Epithelial cell of proximal tubule (primary cell): Measurements from ENCODE around the gene MCF2L. TPM values are rescaled to one million over a fixed set of nuclear protein-coding genes. Genes with fewer than 3 reads are reported as not detected.

Experiments used
- DNase-seq: peaks from one replicate; pipeline ENCODE4 v3.0.0-alpha.2; 2011; ENCODE audit warnings: low read depth
- H3K4me3 ChIP-seq: 2 replicates; pipeline ENCODE4 v1.5.1; 2011; ENCODE audit warnings: low read depth, mild to moderate bottlenecking, low read length
- total RNA-seq: library from RNA; depleted of rRNA; stranded (reverse); fragments of >200 nt; gene quantifications from 2 replicates; pipeline ENCODE4 v1.2.3, GENCODE V29; 2015
- TF ChIP-seq, protein P1 (sequence below): conservative IDR thresholded peaks from 2 replicates; pipeline ENCODE4 v1.5.1; 2012; ENCODE audit warnings: low read depth, mild to moderate bottlenecking, low read length

The MCF2L gene
- total RNA-seq, 1 donor from 2014 or later, result 10.8 TPM

DNA sequence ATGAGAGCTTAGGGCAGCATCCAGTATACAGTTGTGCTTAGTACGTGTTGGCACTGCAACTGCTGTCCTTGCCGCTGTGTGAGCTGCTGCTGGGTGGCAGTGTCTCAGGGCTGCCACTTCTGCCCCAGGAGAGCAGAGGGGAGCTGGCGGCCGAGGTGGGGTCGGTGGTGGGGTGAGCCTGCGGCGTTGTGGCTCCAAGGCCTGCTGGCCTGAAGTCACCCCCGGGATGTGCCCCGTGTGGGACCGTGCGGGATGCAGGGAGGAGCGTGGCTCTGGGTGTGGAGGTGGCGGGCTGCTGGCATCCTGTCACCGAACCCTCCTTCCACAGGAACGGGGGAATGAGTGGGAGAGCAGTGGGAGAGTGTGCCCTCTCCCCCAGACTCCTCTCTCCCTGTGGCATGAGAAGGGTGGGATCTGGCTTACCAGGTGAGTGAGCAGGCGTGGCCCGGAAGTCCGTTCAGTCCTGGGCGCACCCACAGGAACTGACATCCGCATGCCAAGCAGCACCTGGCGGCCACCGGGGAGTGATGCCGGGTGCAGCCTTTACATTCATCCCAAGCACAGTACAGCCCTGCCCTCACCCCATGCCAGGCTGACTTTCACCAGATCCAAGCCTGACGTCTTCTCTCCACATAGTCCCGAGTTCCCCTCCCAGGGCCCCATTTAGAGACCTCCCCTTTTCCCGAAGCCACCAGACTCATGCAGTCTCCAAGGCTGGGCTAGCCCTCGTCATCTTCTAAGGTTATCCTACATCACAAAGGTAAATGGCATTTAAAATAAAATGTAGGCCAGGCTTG is 26.6 kb downstream of the MCF2L start:
- no peak for DNase-seq
- H3K4me3 ChIP-seq, result no peak overlapping the region
- TF ChIP-seq, protein P1, sequence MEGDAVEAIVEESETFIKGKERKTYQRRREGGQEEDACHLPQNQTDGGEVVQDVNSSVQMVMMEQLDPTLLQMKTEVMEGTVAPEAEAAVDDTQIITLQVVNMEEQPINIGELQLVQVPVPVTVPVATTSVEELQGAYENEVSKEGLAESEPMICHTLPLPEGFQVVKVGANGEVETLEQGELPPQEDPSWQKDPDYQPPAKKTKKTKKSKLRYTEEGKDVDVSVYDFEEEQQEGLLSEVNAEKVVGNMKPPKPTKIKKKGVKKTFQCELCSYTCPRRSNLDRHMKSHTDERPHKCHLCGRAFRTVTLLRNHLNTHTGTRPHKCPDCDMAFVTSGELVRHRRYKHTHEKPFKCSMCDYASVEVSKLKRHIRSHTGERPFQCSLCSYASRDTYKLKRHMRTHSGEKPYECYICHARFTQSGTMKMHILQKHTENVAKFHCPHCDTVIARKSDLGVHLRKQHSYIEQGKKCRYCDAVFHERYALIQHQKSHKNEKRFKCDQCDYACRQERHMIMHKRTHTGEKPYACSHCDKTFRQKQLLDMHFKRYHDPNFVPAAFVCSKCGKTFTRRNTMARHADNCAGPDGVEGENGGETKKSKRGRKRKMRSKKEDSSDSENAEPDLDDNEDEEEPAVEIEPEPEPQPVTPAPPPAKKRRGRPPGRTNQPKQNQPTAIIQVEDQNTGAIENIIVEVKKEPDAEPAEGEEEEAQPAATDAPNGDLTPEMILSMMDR, result no peak

DNA sequence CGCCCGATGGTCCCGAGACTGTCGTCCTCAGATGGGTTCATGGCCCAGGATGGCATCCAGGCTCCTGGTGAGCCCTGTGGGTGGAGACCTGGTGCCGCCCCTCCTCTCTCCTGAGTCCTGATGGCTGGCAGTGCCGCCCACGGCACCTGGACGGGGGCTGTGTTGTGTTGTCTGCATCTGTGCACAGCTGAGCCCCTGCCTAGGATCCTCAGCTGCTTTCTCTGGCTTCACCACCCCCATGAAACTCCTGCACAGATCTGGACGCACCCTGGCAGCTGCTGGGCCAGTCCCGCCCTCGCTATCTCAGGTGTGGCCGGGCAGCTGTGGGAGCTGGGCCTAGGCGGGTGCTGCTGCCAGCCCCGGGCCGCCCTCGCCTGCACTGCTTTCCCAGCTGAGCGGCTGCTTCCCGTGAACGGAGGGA is 27.7 kb downstream of the MCF2L start:
- DNase-seq, result no peak
- no peak overlapping the region for H3K4me3 ChIP-seq
- TF ChIP-seq, protein P1, result no peak

DNA sequence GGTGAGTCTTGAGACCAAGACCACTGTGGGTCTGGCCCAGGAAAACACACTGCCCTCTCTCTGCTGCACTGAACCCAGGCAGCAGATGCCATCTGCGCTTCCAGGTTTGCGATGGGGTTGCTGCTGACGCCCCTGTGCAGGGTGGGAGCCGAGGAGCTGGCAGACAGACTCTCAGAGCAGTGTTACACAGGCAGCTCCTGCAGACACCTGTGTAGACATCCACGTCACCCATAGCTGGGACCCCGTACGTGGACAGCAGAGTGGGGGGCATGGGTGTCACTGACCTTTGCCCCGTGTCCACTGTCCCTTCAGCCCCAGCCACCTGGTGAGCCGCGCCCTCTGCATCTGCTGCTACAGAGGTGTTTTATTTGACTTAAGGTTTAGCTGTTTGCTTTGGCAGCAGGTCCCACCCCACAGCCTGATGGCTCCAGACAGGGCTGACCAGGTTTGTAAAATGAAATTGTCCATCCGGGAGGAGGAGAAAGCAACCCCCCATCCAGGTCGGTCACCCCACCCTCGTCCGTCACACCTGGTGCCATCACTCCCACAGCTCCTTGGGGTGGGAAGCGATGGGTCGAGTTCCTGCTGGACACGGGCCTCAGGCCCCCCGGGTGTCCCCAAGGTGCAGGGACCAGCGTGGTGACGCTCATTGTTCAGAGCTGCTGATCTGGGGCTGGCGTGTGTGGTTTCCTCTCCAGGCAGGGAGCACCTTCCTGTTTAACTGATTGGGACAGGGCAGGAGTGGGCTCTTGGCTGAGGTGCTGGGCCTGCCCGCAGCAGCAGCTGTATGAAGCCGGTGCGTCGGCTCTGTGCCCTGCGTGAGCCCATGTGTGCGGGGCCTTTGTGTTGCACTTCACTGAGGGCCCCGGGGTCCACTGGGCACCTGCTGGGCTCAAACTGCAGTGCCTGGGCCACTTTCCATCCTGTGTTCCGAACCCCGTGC is 28.4 kb downstream of the MCF2L start:
- TF ChIP-seq, protein P1, result no peak
- DNase-seq, result no peak
- H3K4me3 ChIP-seq, result no peak overlapping the region

DNA sequence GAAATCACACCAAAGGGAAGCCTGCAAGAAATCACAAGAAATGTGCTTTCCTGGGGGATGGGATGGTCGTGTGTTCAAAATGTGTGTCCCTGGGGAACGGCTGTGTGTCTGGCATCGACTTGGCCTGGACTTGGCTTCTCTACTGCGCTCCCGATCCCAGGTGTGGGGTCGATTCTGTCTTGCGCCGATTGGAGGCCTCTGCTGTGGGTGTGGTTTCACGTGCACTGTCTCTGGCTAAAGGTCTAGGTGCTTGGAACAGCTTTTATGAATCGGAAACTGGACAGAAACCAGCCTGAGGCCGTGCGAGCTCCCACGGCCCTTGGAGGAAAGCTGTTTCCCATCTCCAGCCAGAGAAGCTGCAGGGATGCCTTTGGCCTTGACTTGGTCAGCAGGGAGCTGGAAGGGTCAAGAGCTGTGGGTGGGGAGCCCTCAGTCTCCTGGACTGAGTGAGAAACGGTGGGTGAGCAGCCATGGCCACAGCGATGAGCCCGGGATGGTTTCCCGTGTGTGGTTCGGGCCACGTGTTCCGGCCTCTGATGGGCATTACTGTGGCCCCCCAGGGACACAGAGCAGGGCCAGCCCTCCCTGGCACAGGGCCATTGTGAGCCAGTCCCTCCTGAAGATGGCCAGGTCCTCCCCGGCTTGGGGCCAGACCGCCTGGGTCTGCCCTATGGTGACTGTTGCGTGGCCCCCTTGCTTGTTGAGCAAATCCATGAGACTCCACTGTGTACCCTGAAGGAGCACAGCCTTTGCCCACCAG is 29.7 kb downstream of the MCF2L start:
- no peak overlapping the region for H3K4me3 ChIP-seq
- no peak for DNase-seq
- TF ChIP-seq, protein P1, result no peak

DNA sequence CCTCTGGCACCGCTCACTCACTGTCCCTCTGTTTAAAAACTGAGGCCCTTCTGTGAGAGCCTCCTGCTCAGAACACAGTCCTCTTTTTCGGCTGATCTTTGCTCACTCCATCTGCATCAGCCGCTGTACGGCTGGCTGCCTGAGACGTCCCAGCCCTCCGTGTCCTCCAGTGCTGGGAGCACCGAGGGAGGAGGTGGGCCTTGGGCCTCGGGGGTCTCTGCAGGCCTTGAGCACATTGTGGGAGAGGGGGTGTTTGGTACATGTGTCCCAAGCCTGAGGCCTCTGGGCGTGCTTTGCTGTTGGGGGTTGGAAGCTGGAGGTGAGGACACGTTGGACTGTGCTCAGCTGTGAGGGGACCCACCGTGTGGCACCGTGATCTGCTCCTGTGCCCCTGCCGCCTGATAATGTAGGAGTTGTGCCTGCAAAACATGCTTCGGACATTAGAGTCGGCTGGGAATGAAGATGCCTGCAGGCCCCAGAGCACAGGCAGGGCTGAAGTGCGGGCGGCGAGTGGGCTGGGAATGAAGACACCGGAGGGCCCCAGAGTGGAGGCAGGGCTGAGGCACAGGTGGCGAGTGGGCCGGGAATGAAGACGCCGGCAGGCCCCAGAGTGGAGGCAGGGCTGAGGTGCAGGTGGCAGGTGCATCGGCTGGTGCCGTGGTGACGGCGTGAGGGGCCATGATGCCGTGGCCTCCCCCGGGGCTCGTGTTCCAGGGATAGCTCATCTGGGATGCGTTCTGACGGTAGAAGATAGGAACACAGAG is 30.6 kb downstream of the MCF2L start:
- TF ChIP-seq, protein P1, result no peak
- no peak overlapping the region for H3K4me3 ChIP-seq
- no peak for DNase-seq

DNA sequence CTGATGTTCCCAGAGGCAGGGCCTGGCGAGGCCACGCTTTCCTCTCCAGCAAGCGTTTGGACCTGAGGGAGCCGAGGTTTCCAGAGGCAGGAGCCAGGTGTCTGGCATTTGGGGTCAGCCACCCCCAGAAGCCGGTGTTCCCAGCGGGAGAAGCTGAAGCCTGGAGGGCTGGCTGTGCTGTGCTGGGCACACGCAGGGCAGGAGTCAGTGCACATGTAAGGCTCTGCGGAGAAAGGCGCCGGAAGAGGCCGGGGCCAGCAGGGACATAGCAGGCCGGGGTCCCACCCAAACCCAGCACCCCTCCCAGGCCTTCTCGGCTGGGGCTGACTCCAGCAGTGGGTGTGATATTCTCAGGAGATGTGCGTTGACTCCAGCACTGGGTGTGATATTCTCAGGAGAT is 31.6 kb downstream of the MCF2L start:
- TF ChIP-seq, protein P1, result no peak
- DNase-seq, result no peak
- H3K4me3 ChIP-seq, result no peak overlapping the region
